ENCODE measurements around the gene THSD4.

The THSD4 gene

GRCh38 chr15:71639471-71639870 is 524.2 kb downstream of the THSD4 start:
- no peak for TF ChIP-seq CTCF (IDR thresholded peaks at IDR 0.05; ENCODE audit: low read depth, low read length, missing control alignments)
- H3K4me3 ChIP-seq (replicated peaks; ENCODE audit: low read depth, low read length) = no peak overlapping the region
- DNase-seq (ENCODE audit: extremely low read depth, low read depth) = no peak

GRCh38 chr15:71643918-71644317 is 528.6 kb downstream of the THSD4 start:
- no peak overlapping the region for H3K4me3 ChIP-seq (replicated peaks; ENCODE audit: low read depth, low read length)
- DNase-seq (ENCODE audit: extremely low read depth, low read depth) = no peak
- no peak for TF ChIP-seq CTCF (IDR thresholded peaks at IDR 0.05; ENCODE audit: low read depth, low read length, missing control alignments)

GRCh38 chr15:71646767-71647486 is 531.7 kb downstream of the THSD4 start:
- H3K4me3 ChIP-seq (replicated peaks; ENCODE audit: low read depth, low read length) = no peak overlapping the region
- TF ChIP-seq CTCF (IDR thresholded peaks at IDR 0.05; ENCODE audit: low read depth, low read length, missing control alignments) = no peak
- no peak for DNase-seq (ENCODE audit: extremely low read depth, low read depth)

- TF ChIP-seq CTCF (IDR thresholded peaks at IDR 0.05; ENCODE audit: low read depth, low read length, missing control alignments) = no peak
- H3K4me3 ChIP-seq (replicated peaks; ENCODE audit: low read depth, low read length) = no peak overlapping the region
- no peak for DNase-seq (ENCODE audit: extremely low read depth, low read depth)
These were observed 532.2 kb downstream of the THSD4 start for GRCh38 chr15:71647487-71647808.

- H3K4me3 ChIP-seq (replicated peaks; ENCODE audit: low read depth, low read length) = no peak overlapping the region
- no peak for DNase-seq (ENCODE audit: extremely low read depth, low read depth)
- TF ChIP-seq CTCF (IDR thresholded peaks at IDR 0.05; ENCODE audit: low read depth, low read length, missing control alignments) = no peak
These were observed 532.8 kb downstream of the THSD4 start for GRCh38 chr15:71648095-71648494.

GRCh38 chr15:71649894-71650293 is 534.6 kb downstream of the THSD4 start:
- DNase-seq (ENCODE audit: extremely low read depth, low read depth) = no peak
- no peak for TF ChIP-seq CTCF (IDR thresholded peaks at IDR 0.05; ENCODE audit: low read depth, low read length, missing control alignments)
- no peak overlapping the region for H3K4me3 ChIP-seq (replicated peaks; ENCODE audit: low read depth, low read length)

- no peak overlapping the region for H3K4me3 ChIP-seq (replicated peaks; ENCODE audit: low read depth, low read length)
- DNase-seq (ENCODE audit: extremely low read depth, low read depth) = no peak
- TF ChIP-seq CTCF (IDR thresholded peaks at IDR 0.05; ENCODE audit: low read depth, low read length, missing control alignments) = no peak
These were observed 535.3 kb downstream of the THSD4 start for GRCh38 chr15:71650603-71651002.
